Breast epithelium (tissue), 3 donors: ENCODE results near the gene ITPR1.

Experiments
- CTCF ChIP-seq, 3 donors: fragments of 450-650 bp; IDR thresholded peaks; one replicate each; pipeline ENCODE4 v1.5.1; 2016 to 2017; ENCODE audit warnings: antibody characterized with exemption in 3 of 3, mild to moderate bottlenecking in 3 of 3, moderate library complexity in 3 of 3
- POLR2A ChIP-seq: fragments of 450-650 bp; IDR thresholded peaks from one replicate; pipeline ENCODE4 v1.6.1; 2016; ENCODE audit warnings: antibody characterized with exemption, mild to moderate bottlenecking, moderate library complexity
- POLR2AphosphoS5 ChIP-seq, 3 donors: sonication (generic); formaldehyde crosslinking; IDR thresholded peaks; one replicate each; pipeline ENCODE4 v1.6.1; 2017; ENCODE audit warnings: antibody characterized with exemption in 3 of 3

- no peak for TF ChIP-seq POLR2AphosphoS5 (IDR thresholded peaks at IDR 0.05)
- no peak for TF ChIP-seq CTCF (IDR thresholded peaks at IDR 0.05)
- no peak for TF ChIP-seq POLR2A
These were observed 89.5 kb downstream of the ITPR1 start for GRCh38 chr3:4582624-4583023.
